ENCODE data around the gene MYT1. TPM values are rescaled to one million over a fixed set of nuclear protein-coding genes. Genes with fewer than 3 reads are reported as not detected.

MYT1 gene
- total and polyA plus RNA-seq, 2 of the 13 experiments (the other 11 are each of a cell fraction or from before 2014, with no cell fraction given): 0.58 to 2.5 TPM

- TF ChIP-seq PCBP2 (optimal IDR thresholded peaks at IDR 0.05; ENCODE audit: low read depth, low read length, poor library complexity, severe bottlenecking) (no peak), E2F1 (CRISPR knock-in tag; IDR thresholded peaks at IDR 0.05) (no peak), MAF1 (CRISPR knock-in tag; IDR thresholded peaks at IDR 0.05; ENCODE audit: borderline replicate concordance) (0 out of 2 replicates have a peak, but pooled peaks have one; percentile 6), ZNF136 (CRISPR knock-in tag; IDR thresholded peaks at IDR 0.05; ENCODE audit: low read depth) (no peak), ZNF616 (CRISPR knock-in tag; IDR thresholded peaks at IDR 0.05; ENCODE audit: low read depth) (no peak), ZNF598 (CRISPR knock-in tag; IDR thresholded peaks at IDR 0.05; ENCODE audit: borderline replicate concordance) (no peak), ATF6 (CRISPR knock-in tag; conservative IDR thresholded peaks at IDR 0.05) (no peak), ZSCAN31 (CRISPR knock-in tag; IDR thresholded peaks at IDR 0.05; ENCODE audit: low read depth) (no peak), FOXJ3 (CRISPR knock-in tag; IDR thresholded peaks at IDR 0.05; ENCODE audit: borderline replicate concordance) (no peak), THAP11 (CRISPR knock-in tag; IDR thresholded peaks at IDR 0.05) (no peak), RCOR2 (CRISPR knock-in tag; IDR thresholded peaks at IDR 0.05) (no peak), BCLAF1 (IDR thresholded peaks at IDR 0.05) (no peak), CEBPG (CRISPR knock-in tag; IDR thresholded peaks at IDR 0.05) (no peak), KLF13 (CRISPR knock-in tag; IDR thresholded peaks at IDR 0.05) (no peak), ZNF446 (CRISPR knock-in tag; IDR thresholded peaks at IDR 0.05) (peak; percentile 18; the same call in 1 of the 2 replicates), ZNF18 (CRISPR knock-in tag; IDR thresholded peaks at IDR 0.05; ENCODE audit: insufficient replicate concordance) (no peak), HOXD1 (CRISPR knock-in tag; IDR thresholded peaks at IDR 0.05) (no peak), TRIM24 (CRISPR knock-in tag; IDR thresholded peaks at IDR 0.05) (no peak), MAX (IDR thresholded peaks at IDR 0.05) (no peak), ZNF337 (CRISPR knock-in tag; IDR thresholded peaks at IDR 0.05; ENCODE audit: borderline replicate concordance, low read depth) (no peak), ZNF672 (CRISPR knock-in tag; IDR thresholded peaks at IDR 0.05) (no peak), ZNF224 (CRISPR knock-in tag; IDR thresholded peaks at IDR 0.05) (no peak), CBX2 (IDR thresholded peaks at IDR 0.05; ENCODE audit: low read depth, low read length) (no peak), CBX2 (CRISPR knock-in tag; IDR thresholded peaks at IDR 0.05; ENCODE audit: low read depth) (no peak)
Observed at GRCh38 chr20:64222851-64223525, 58.7 kb downstream of the MYT1 start (continued).

All from HepG2 (cell line).